GM19025 (cell line): ENCODE data around the gene NRG3.
"Not testable (repeated sequence)": the region's sequence is repeated elsewhere in the genome, so short reads cannot be mapped to it uniquely, and the experiment has no call there.

ENCODE experiments used
- ATAC-seq: cut with Tn5 transposase; IDR thresholded peaks from one replicate; pipeline ENCODE4 v1.9.1; 2021; ENCODE audit warnings: mild to moderate bottlenecking, low read depth, moderate library complexity; ENCODE audit not compliant: unreplicated experiment

The NRG3 gene

DNA sequence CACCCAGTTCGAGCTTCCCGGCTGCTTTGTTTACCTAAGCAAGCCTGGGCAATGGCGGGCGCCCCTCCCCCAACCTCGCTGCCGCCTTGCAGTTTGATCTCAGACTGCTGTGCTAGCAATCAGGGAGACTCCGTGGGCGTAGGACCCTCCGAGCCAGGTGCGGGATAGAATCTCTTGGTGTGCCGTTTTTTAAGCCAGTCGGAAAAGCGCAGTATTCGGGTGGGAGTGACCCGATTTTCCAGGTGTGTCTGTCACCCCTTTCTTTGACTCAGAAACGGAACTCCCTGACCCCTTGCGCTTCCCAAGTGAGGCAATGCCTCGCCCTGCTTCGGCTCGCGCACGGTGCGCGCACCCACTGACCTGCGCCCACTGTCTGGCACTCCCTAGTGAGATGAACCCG lies 474.6 kb downstream of the NRG3 start:
- not testable (repeated sequence) for ATAC-seq

DNA sequence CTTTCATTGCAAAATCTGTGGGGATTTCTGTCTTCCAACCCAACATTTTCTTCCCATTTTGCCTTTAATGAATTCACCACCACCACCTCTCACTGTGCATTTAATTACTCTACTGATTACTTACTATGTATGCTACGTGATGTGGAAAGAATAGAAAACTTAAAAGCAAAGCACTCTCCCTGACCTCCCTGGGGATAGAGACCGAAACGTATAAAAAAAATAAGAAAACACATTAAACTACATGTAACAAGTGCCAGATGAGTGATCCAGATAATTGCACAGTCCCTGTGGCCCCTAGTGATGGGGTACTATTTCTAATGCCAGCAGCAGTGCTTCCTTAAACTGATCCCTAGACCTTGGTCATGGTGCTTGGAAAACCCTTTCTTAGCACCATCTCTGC lies 478.4 kb downstream of the NRG3 start:
- ATAC-seq, result no peak

DNA sequence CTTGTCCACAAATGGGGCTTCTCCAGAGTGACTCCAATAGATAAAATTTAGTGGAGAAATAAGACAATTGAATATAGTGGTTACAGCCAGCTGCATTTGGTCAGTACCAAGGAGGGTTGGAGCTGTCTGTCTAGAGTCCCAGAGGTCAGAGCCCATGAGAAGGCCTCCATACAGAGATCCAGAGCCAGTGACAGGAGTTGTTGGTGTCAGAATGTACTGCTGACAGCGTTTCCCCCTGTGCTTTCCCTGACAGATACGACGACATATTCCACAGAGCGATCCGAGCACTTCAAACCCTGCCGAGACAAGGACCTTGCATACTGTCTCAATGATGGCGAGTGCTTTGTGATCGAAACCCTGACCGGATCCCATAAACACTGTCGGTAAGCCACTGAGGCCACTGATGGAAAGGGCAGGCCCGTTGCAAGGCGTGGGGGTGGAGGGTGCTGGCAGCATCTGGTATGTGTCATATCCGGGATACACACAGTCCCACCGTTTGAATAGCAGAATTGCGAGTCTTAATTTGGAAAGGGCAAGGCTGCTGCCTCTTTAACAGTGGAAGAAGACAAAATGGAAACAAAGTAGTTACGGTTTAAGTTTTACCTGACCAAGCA lies 483.6 kb downstream of the NRG3 start:
- ATAC-seq, result no peak

DNA sequence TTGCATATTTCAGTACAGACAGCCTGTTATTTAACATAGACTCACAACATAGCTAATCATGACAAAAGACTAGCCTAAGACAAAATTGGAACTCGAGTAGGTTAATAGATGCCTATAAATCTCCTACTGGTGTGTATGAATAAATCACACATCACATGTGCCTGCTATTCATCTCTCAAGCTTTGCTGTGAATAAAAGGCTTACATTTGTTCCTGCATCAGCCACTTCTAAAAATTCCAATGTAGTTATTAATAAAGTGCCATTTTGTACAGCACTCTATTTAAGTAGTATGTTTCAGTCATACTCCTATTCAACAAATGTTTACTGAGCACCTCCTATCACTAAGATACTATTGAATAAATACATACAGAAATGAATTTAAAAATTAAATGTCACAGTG lies 486.3 kb downstream of the NRG3 start:
- ATAC-seq, result no peak

DNA sequence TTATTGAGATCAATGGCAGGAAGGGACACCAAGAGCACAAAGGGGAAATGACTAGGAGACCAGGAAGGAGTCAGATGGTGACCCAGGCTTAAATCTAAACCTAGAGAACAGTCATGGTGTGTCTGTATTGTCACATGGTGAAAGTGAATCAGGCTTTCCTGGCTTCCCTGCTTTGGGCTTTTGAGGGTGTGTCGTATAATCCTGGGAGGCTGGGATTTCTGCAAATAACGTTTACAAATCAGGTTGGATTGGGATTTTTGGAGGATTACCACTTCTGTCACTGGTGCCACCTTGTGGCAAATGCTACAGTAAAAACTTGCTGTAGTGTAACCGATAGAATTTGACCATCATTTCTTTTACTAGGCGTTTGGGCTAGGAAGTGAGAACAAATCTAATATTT lies 502.6 kb downstream of the NRG3 start:
- no peak for ATAC-seq

DNA sequence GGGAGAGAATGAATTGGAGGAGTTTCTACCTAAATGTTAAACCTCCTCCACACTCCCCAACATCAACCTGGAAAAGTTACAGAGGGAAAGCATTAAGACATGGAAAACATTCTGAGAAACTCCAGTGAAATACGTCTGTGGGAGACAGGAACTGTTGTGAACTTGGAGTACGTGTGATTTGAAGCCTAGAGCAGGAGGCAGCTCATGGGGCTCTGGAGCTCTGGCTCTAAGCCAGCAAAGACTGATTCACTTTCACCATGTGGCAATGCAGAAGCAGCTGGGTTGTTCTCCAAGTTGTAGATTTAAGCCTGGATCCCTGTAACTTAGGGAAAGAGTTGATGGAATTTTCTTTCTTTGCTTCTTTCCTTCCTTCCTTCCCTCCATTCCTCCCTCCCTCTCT lies 503.2 kb downstream of the NRG3 start:
- ATAC-seq, result no peak

DNA sequence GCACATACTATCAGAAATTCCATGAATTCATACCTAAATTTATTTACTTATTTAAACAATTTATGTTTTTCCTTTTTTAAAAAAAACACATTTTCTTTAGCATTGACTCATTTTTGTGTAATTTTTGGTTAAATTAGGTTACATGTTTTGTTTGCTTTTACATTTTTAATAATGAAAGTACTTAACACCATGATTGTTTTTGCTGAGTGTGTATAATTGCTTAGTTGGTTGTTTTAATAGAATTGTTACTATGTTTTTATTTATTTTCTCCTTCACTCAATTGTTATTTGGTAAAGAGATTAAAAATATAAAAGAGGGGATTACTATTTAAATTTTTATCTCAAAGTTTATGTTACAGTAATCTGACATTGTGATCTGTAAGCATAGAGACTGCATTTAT lies 508.4 kb downstream of the NRG3 start:
- ATAC-seq, result no peak

DNA sequence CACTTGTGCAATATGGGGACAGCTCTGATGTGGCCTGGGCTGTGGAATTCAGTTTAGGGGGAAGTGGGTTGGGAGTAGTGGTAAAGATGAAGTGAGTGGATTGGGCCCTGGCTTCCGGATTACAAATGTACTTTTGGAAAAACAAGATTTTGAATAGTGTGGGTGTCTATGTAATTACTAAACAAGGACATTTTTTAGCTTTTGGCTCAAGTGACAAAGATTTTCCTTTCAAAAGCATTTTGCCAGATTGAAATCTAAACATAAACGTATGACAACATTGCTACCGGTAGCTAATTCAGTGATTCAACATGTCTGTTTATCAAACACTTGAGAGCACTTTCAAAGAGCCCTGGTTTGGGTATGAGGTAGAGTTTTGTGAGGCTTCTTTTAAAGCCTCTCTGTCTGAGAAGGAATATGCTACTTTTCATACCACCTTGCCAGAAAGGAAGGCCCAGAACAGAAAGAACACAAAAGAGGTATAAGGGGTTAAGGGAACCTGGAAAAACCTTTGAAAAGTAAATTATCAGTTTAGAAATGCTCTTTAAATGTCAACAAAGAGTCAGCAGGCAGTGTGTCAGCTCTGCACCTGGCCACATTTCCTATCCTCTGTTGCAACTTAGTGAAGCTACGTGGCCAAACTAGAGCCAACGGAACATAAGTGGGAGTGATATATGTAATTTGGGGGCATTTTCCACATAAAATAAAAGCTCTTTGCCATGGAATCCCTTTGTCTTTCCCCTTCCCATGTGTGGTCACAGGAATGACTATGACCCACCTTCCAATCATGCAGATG lies 516.1 kb downstream of the NRG3 start:
- ATAC-seq, result no peak

DNA sequence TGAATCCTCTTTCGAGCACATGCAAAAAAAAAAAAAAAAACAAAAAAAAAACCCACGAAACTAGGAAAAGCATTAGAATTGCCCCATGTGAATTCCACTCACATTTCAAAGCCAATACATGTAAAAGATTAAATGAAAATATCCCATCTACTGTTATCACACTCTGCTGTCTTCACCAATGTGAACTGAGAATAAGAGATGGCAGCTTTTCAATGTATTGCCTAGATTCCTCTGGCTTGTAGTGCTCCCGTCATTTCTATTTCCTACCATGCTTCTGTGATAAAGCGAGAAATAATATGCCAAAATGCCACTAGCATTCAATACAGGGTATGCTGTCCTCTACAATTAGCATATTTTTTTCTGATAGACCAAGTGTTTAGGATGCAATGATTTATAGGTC lies 517.0 kb downstream of the NRG3 start:
- ATAC-seq, result no peak

DNA sequence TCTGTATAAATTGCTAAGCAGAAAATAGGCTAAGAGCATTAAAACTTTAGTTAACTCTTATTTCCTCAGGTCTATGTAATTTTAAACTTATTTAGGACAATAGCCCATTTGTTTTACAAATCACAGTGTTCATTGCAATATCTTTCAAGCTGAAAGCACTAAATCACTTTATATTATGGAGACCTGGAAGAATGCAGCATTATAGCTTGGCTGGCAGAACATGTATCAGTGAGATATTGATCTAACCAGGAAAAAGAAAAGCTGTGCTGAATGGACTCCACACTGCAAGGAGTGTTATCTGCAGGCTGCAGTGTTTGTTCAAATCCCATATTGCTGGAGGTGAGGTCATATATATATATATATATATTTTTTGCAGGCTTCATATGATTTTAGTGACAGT lies 517.5 kb downstream of the NRG3 start:
- no peak for ATAC-seq

DNA sequence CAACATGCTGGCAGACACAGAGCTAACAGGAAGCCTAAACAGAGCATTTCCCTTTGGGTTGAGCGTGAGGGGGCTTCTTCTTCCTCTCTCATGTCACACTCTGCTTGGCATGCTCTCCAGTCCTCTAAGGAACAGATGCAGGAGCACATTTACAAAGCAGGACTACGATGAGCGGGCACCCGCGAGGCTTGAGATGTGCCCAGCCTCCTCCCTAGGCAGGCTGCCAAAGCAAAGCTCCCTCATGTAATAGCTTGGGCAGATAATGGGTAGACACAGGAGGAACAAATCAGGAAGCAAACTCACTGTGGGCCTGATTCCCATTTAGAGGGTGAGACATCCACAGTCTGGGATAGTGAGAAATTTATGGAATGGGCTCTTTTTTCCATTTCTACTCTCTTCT lies 519.1 kb downstream of the NRG3 start:
- no peak for ATAC-seq

DNA sequence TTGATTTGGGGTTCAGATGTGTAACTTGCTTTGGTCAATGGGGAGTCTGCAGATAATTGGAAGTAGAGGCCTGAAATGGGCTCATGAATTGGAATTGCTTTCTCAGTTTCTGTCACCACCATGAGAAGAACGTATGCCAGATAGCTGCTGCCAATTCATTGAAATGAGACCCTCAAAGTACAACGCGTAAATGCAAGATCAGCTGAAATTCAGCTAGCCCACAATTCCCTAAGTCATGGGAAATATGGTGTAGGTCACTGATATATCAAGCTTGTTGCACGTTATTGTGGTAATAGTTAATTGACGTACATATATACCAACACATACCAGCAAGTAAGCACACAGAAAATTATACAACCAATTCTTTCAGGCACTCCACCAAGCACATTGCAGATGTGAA lies 520.0 kb downstream of the NRG3 start:
- ATAC-seq, result no peak

DNA sequence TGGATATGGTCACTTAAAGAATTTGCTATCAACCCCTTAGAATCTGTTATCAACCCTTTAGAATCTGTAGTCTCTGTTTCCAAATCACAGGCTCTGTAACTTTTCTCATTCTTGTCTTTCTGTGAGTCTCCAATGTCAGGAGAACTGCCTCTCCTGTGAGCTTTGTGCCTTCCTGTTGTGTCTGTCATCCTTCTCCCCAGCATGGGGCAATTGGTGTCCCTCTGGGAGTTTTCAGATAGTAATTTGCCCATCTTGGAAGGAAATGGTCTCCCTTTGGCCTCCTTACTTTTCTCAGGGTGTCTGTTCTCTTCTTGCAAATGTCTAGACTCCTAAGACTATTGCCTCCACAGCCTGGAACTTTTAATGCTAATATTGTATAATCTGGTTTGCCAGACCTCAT lies 521.9 kb downstream of the NRG3 start:
- ATAC-seq, result no peak

DNA sequence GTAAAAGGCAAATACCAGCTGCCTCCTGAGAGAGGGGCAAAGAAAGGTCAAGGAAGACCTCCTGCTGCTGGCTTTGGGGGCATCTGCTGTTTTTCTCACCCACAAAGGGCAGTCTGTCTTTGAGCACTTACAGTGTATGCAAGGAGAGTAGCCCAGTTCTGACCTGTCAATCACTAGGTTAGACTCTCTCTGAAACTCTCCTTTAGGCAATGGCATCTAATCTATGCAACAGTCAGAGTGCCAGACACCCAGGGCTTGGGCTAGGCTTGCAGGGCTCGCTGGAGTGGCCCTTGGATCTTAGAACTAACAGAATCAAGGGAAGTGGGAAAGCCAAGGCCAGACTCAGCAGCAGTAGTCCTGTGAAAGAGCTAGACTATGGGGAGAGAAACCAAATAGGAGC lies 522.9 kb downstream of the NRG3 start:
- no peak for ATAC-seq

DNA sequence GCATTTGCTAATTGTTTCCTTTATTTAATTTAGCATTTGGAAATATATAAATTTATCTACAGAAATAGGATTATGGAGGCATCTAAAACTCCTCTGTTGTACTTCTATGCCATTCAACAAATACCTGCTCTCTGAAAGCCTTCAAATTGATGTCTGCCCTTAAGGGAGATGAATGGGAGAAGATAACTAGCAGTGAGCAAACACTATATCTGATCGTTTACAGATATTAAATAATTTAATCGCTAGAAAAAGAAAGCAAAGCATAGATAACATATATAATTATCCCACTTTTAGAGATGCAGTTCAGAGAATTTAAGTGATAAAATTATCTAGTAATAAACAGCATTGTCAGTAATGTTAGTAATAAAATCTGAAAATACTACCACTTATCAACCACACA lies 524.9 kb downstream of the NRG3 start:
- no peak for ATAC-seq

DNA sequence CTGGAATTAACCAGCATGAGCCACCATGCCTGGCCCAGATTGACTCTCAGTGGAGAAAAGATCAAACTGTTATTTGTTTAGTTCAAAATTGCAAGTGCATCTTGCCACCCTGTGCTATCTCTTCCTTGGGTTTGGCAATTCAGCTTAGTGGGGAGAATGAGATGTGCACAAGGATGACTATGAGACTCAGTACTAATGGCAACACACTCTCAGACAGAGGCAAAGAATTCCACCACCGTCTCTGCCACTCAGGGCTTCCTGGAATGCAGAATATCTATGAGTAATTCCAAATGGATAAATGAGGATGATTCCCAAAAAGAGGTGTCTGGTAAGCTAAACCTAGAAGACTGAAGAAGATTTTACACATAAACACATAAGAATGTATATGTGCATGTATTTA lies 525.8 kb downstream of the NRG3 start:
- ATAC-seq, result no peak

DNA sequence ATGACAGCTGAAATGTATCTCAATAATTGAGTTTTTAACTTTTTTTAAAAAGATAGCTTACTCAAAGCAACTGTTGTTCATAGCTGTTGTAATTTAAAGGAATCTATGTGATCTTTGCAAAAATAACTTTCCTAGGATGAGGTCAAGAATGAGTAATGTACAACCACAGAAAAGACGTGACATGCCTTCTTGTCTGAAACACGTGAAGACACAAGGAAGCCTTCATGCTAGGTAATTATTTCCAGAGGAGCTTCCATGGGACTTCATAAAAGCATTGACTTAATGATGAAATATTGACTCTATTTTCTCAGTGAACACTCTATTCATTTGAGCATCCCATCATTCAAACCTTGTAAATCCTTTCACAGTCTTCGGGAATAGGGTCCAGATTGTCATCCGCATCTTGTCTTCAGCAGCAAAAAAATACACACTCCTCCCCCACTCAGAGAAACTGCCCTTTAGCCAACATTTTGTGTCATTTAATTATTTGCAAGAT lies 528.0 kb downstream of the NRG3 start:
- ATAC-seq, result no peak

DNA sequence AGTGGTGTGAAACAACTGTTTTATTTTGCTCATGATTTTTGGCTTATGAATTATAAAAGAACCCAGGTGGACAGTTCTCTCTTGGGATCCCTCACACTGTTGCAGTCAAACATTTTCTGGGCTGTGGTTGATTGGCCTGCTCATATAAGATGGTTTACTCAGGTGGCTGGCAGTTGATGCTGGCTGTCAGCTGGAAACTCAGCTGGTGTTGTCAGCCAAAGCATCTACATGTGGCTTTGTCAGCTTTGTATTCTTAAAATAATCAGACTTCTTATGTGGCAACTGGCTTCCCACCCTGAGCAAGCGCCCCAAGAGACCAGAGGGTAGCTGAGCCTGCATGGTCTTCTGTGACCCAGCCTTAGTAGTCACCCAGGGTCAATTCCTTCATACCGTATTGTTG lies 534.7 kb downstream of the NRG3 start:
- no peak for ATAC-seq

DNA sequence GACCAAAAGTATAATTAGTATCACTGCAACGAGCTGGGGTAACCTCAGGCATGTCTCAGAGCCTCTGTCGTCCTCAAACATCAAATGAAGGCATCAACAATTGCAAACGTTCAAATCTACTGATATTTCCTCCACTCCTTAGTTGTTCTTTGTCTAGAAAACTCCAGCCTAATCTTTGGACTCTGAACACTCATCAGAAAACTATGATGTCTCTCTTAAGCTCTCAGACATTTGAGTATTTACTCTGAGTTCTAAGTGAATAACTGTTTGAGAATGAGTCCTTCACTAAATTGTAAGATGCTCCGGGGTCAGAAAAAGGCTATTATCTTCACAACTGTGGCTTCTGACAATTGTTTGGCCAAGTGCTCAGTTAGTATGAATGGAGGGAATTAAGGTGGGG lies 536.4 kb downstream of the NRG3 start:
- no peak for ATAC-seq

DNA sequence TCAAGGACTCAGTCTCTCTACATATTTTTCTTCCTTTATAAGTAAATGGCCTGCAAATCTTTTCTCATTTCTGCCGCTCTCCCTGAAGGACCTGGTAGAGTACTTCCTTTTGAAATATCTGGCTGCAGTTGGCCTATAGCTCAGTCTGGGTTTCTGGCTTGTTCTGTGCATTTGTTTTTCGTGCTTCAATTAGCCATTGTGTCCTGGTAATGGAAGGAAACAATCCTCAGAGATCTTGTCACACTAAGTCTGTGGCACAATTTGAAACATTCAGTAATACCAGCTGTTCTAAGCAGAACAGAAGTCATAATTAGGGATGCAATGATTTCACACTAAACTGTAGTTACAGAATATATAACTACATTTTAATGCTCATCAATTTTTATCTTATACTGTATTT lies 545.0 kb downstream of the NRG3 start:
- no peak for ATAC-seq

DNA sequence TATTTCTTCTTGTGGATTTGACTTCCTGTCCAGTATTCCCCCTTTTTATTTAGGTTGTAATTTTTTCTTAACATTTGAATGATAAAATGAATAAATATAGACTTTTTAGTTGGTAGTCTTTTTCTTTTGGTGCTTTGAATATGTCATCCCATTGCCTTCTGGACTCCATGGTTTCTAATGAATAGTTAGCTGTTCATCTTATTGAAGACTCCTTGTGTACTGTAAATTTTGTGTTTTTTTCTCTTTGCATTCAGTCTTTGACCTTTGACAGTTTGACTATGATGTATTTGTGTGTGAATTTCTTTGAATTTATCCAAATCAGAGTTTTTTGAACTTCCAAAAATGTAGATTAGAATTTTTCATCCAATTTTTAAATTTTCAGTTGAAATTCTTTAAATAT lies 554.3 kb downstream of the NRG3 start:
- no peak for ATAC-seq

DNA sequence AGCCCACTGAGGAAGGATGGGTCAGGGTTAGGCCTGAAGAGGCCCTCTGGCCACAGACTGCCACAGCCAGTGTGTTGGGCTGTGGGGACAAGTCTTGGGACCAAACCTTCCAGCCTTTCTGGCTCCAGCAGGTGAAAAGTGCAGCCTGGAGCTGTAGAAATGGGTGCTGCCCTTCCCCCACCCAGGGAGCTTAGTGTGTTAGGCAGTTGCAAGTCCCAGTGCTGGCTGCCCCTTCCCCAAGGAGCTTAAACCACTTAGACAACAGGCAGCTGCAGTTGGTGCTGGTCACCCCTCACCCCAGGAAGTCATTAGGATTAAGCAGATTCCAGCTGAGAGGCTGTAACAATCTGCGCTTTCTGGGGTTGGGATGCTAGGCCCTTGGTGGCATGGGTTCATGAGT lies 563.3 kb downstream of the NRG3 start:
- ATAC-seq, result no peak
